GM19240 (cell line): ENCODE measurements around the gene FAM184B.

Experiments used
- DNase-seq: peaks from one replicate; pipeline ENCODE4 v3.0.0; 2011; ENCODE audit warnings: low spot score; ENCODE audit not compliant: insufficient read length

FAM184B gene

GRCh38 chr4:17781300-17782287 lies at the start of gene FAM184B:
TSS of gene FAM184B (minus strand) at chr4:17781621. CDS start at chr4:17781299, 322 bp downstream.
- DNase-seq = no peak

- no peak for DNase-seq
Measured at GRCh38 chr4:17823871-17824669, 42.6 kb upstream of the FAM184B start.

- DNase-seq = no peak
Measured at GRCh38 chr4:17817027-17817426, 35.6 kb upstream of the FAM184B start.

- DNase-seq = no peak
Measured at GRCh38 chr4:17816142-17816541, 34.7 kb upstream of the FAM184B start.

GRCh38 chr4:17814140-17814539 lies 32.7 kb upstream of the FAM184B start:
- no peak for DNase-seq

- no peak for DNase-seq
Measured at GRCh38 chr4:17812801-17813200, 31.4 kb upstream of the FAM184B start.

- no peak for DNase-seq
Measured at GRCh38 chr4:17812125-17812524, 30.7 kb upstream of the FAM184B start.

GRCh38 chr4:17811078-17811603 lies 29.7 kb upstream of the FAM184B start:
- DNase-seq = no peak

GRCh38 chr4:17810260-17811077 lies 29.0 kb upstream of the FAM184B start, which contains the start of the genes DCAF16 and NCAPG:
TSS of gene DCAF16 (minus strand) at chr4:17810757. CDS start at chr4:17804141, 6,616 bp downstream.
TSS of gene NCAPG (plus strand) at chr4:17810979. CDS start at chr4:17811078, 99 bp downstream.
- DNase-seq = peak; percentile 49

- no peak for DNase-seq
Measured at GRCh38 chr4:17809667-17810066, 28.2 kb upstream of the FAM184B start.

- DNase-seq = no peak
Measured at GRCh38 chr4:17807446-17807845, 26.0 kb upstream of the FAM184B start.

GRCh38 chr4:17805580-17806155 lies 24.2 kb upstream of the FAM184B start:
- no peak for DNase-seq

- DNase-seq = no peak
Measured at GRCh38 chr4:17797808-17798207, 16.4 kb upstream of the FAM184B start.

- DNase-seq = no peak
Measured at GRCh38 chr4:17794730-17795129, 13.3 kb upstream of the FAM184B start.

GRCh38 chr4:17788956-17789355 lies 7.5 kb upstream of the FAM184B start:
- DNase-seq = no peak

GRCh38 chr4:17787315-17787714 lies 5.9 kb upstream of the FAM184B start:
- no peak for DNase-seq

GRCh38 chr4:17786567-17786966 lies 5.1 kb upstream of the FAM184B start:
- DNase-seq = no peak

- DNase-seq = no peak
Measured at GRCh38 chr4:17785858-17786257, 4.4 kb upstream of the FAM184B start.

GRCh38 chr4:17780501-17781299 lies 721 bp downstream of the FAM184B start:
- DNase-seq = no peak

- no peak for DNase-seq
Measured at GRCh38 chr4:17778431-17778830, 3.0 kb downstream of the FAM184B start.
